Measurements from ENCODE around the gene ZNF511. TPM values are rescaled to one million over a fixed set of nuclear protein-coding genes. Genes with fewer than 3 reads are reported as not detected.

The ZNF511 gene
- total RNA-seq, 4 donors from 2014 or later: 15.5 to 24.4 (median 17.3) TPM

DNA sequence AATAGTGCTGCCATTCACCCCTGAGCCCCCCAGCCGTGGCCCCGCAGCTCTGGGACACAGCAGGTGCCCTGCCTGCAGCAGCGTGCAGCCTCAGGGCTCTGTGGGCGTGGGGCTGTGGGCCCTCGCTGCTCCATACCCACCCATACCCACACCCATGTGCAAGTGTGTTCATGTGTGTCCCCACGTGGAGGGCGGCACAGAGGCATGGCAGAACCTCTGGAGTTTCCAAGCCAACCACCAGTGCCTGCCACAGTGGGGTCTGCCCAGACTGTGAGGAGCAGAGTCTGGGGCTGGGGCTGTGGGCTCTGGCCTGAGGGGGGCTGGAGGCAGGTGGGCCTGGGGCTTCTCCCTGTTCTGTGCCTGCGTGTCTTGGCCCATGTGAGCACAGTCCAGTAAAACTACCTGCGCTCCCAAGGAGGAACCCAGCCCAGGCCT is 40.9 kb downstream of the ZNF511 start:
- no peaks in the 10 kb centered on the region for H3K36me3 ChIP-seq
- WGBS: 44% methylated on average over 5 of the region's 9 CpGs
- H3K9me3 ChIP-seq: no peaks in the 10 kb centered on the region
- peaks cover 30% of the 10 kb centered on the region for H3K27me3 ChIP-seq
- H3K4me3 ChIP-seq: no peak overlapping the region
- peak in 1 of 2 donors; percentile 49 for DNase-seq (ENCODE audit: low spot score in 2 of 2)
- TF ChIP-seq, protein P1, sequence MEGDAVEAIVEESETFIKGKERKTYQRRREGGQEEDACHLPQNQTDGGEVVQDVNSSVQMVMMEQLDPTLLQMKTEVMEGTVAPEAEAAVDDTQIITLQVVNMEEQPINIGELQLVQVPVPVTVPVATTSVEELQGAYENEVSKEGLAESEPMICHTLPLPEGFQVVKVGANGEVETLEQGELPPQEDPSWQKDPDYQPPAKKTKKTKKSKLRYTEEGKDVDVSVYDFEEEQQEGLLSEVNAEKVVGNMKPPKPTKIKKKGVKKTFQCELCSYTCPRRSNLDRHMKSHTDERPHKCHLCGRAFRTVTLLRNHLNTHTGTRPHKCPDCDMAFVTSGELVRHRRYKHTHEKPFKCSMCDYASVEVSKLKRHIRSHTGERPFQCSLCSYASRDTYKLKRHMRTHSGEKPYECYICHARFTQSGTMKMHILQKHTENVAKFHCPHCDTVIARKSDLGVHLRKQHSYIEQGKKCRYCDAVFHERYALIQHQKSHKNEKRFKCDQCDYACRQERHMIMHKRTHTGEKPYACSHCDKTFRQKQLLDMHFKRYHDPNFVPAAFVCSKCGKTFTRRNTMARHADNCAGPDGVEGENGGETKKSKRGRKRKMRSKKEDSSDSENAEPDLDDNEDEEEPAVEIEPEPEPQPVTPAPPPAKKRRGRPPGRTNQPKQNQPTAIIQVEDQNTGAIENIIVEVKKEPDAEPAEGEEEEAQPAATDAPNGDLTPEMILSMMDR (IDR thresholded peaks at IDR 0.05): no peak
- no peak for TF ChIP-seq POLR2AphosphoS5 (IDR thresholded peaks at IDR 0.05)
- TF ChIP-seq EP300 (IDR thresholded peaks at IDR 0.05): no peak
- TF ChIP-seq POLR2A (IDR thresholded peaks at IDR 0.05): no peak
- H3K27ac ChIP-seq: no peak overlapping the region
- peaks cover 13% of the 10 kb centered on the region for H3K4me1 ChIP-seq

DNA sequence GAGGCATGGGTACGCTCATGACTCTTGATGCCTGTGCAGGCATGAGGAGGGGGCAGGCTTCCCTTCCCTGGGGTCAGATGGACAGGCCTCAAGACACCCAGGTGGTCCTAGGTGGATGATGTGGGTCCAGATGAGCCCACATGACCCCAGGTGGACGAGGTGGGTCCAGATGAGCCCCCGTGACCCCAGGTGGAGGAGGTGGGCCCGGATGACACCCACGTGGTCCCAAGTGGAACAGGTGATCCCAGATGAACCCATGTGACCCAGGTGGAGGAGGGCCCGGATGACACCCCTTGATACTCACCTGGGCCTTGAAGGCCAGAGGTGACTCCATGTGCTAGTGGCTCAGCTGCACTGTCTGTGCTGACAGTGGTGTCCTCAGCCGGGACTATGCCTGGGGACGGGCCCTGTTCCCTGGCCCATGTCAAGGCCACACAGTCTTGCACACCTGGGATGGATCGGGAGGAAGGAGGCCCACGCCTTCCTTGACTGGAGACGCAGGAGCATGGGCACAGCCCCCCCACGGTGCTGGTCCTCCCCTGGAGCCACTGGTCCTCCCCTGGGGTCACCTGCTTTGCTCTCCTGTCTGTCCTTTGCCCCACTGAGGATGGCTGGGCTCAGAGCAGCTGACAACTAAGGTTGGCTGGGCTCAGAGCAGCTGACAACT is 41.7 kb downstream of the ZNF511 start:
- no peaks in the 10 kb centered on the region for H3K36me3 ChIP-seq
- WGBS: 83% methylated on average over 1 of the region's 12 CpGs
- H3K4me1 ChIP-seq: peaks cover 13% of the 10 kb centered on the region
- no peaks in the 10 kb centered on the region for H3K9me3 ChIP-seq
- DNase-seq (ENCODE audit: low spot score in 2 of 2): peak in 1 of 2 donors; percentile 56
- no peak overlapping the region for H3K27ac ChIP-seq
- no peak overlapping the region for H3K4me3 ChIP-seq
- peaks cover 30% of the 10 kb centered on the region for H3K27me3 ChIP-seq
- no peak for TF ChIP-seq POLR2A (IDR thresholded peaks at IDR 0.05)

DNA sequence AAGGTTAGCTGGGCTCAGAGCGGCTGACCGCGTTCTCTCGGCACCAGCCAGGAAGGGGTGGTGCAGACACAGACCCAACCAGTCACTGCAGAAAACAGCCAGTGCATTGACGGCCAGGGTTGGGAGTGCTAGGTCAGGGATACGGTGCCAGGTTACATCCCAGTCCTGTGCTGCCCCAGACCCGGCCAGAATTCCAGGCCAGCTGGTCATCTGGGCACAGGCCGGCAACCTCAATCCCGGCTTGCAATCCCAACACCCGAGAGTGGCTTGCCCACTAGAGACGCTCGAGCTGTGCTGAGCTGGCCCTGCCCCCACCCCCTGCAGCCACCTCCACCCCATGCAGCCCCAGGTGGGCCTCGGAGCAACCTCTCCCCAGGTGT is 42.2 kb downstream of the ZNF511 start:
- no peak overlapping the region for H3K4me3 ChIP-seq

DNA sequence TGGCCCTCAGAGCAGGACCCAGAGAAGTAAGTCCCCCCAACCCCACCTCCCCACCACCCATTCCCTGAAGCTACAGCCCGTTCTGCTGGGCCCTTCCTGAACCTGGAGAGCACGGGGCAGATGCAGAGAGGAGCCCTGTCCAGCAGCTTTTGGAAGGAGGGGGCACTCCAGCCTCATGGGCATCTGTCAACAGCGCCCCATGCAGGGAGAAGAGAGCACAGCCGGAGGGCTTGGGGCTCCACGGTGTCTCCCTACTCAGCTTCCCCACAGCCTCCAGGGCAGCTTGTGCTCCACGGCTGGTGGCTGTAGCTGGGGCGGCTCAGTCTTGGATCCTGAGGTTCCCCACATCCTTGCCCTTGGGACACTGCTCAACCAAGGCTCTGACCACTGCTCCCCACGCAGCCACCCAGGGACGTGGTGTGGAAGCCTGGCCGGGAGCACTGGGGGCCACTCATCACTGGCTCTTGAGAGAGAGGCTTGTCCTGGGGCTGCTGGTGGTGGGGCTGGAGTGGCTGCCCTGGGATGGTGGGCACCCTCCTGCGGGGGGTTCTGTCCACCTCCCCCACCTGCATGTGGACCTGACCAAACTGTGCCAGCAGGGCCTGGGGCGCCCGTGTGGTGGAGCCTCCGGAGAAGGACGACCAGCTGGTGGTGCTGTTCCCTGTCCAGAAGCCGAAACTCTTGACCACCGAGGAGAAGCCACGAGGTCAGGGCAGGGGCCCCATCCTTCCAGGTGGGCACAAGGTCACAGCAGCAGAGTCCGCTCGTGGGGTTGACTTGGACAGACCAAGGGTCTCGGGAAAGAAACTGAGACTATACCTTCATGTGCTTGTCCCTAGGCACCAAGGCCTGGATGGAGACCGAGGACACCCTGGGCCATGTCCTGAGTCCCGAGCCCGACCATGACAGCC is 42.9 kb downstream of the ZNF511 start:
- Histone ChIP-seq H3K9me3 (no peaks in the 10 kb centered on the region), H3K36me3 (no peaks in the 10 kb centered on the region), H3K4me3 (no peak overlapping the region), H3K4me1 (peaks cover 21% of the 10 kb centered on the region), H3K27me3 (peaks cover 25% of the 10 kb centered on the region), H3K27ac (no peak overlapping the region)
- TF ChIP-seq EP300 (IDR thresholded peaks at IDR 0.05) (no peak), POLR2A (IDR thresholded peaks at IDR 0.05) (no peak), POLR2AphosphoS5 (IDR thresholded peaks at IDR 0.05) (no peak)
- TF ChIP-seq, protein P1 (IDR thresholded peaks at IDR 0.05): no peak
- WGBS: 77% methylated on average over 17 of the region's 24 CpGs
- peak in 1 of 2 donors; percentile 56 for DNase-seq (ENCODE audit: low spot score in 2 of 2)

More for the DNA sequence above, 42.2 kb downstream of the ZNF511 start:
- TF ChIP-seq, protein P1 (IDR thresholded peaks at IDR 0.05): no peak
- TF ChIP-seq POLR2AphosphoS5 (IDR thresholded peaks at IDR 0.05): no peak
- DNase-seq (ENCODE audit: low spot score in 2 of 2): no peak
- no peaks in the 10 kb centered on the region for H3K9me3 ChIP-seq
- 63% methylated on average over 3 of the region's 13 CpGs for WGBS
- H3K4me1 ChIP-seq: peaks cover 14% of the 10 kb centered on the region
- no peak overlapping the region for H3K27ac ChIP-seq
- H3K27me3 ChIP-seq: peaks cover 30% of the 10 kb centered on the region
- H3K36me3 ChIP-seq: no peaks in the 10 kb centered on the region

DNA sequence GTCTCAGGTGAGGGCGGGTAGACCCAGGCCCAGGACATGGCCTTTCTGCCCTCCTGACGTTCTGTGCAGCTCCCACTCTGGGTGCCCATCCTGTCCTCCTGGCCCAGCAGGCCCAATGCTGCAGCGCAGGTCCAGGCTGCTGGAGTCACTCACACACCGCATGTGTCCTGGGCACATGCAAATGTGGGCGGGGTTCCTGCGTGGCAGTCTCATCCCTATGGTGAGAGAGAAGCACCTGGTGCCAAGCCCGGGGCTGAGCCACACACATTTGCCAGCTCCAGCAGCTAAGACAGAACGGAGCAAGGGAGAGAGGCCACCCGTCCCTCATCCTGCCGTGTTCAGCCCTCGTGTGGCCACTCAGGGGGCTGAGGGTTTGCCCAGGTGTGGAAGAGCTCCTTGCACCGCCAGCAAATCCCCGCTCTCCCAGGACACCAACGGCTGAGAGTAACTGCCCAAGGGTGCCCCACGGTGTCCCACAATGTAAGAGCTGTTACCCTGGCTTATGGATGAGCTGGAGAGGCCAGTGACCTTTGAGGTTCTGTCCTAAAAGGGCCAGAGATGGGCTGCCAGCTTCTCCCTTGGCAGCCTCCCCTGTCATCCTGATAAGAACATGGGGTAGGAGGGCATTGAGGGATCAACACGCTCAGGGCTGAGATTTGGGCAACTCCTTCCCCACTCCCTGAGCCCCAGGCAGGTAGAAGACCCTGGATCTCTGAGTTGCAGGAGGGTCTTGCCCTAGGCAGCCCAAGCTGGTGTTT is 44.7 kb downstream of the ZNF511 start:
- peak in 1 of 2 donors; percentile 64 for DNase-seq (ENCODE audit: low spot score in 2 of 2)
- H3K27me3 ChIP-seq: peaks cover 8% of the 10 kb centered on the region

More for the DNA sequence above, 44.7 kb downstream of the ZNF511 start:
- Histone ChIP-seq H3K9me3 (no peaks in the 10 kb centered on the region), H3K36me3 (no peaks in the 10 kb centered on the region), H3K27ac (no peak overlapping the region), H3K4me3 (no peak overlapping the region), H3K4me1 (peaks cover 33% of the 10 kb centered on the region)
- 71% methylated on average over 1 of the region's 16 CpGs for WGBS
- no peak for TF ChIP-seq EP300 (IDR thresholded peaks at IDR 0.05)
- TF ChIP-seq, protein P1 (IDR thresholded peaks at IDR 0.05): no peak
- TF ChIP-seq POLR2A (IDR thresholded peaks at IDR 0.05): no peak
- TF ChIP-seq POLR2AphosphoS5 (IDR thresholded peaks at IDR 0.05): no peak

Measured in suprapubic skin (tissue), 4 donors.